Jurkat, Clone E6-1 (cell line): Measurements from ENCODE around the gene NLK.
A peak's percentile ranks its signal among the peaks of the same experiment; 100 is the strongest.
"Not testable (repeated sequence)": the region's sequence is repeated elsewhere in the genome, so short reads cannot be mapped to it uniquely, and the experiment has no call there.

Experiments
- DNase-seq: peaks from one replicate; pipeline ENCODE4 v3.0.0-alpha.2; 2011; ENCODE audit warnings: low read depth, low spot score
- H3K4me3 ChIP-seq: 2 replicates; pipeline ENCODE4 v1.5.1; 2011; ENCODE audit warnings: mild to moderate bottlenecking, low read length, control low read depth, moderate library complexity

Gene NLK

GRCh38 chr17:28133562-28133970 is 91.1 kb downstream of the NLK start:
- no peak for DNase-seq
- no peak overlapping the region for H3K4me3 ChIP-seq

GRCh38 chr17:28136923-28137322 is 94.4 kb downstream of the NLK start:
- no peak for DNase-seq
- no peak overlapping the region for H3K4me3 ChIP-seq

GRCh38 chr17:28139822-28140221 is 97.3 kb downstream of the NLK start:
- no peak for DNase-seq
- no peak overlapping the region for H3K4me3 ChIP-seq

- no peak for DNase-seq
These were observed 98.8 kb downstream of the NLK start for GRCh38 chr17:28141313-28141712.

GRCh38 chr17:28141773-28142172 is 99.3 kb downstream of the NLK start:
- no peak for DNase-seq
- H3K4me3 ChIP-seq, result no peak overlapping the region

More at GRCh38 chr17:28141313-28141712, 98.8 kb downstream of the NLK start:
- H3K4me3 ChIP-seq, result no peak overlapping the region

- no peak overlapping the region for H3K4me3 ChIP-seq
- DNase-seq, result no peak
These were observed 99.8 kb downstream of the NLK start for GRCh38 chr17:28142305-28142704.

GRCh38 chr17:28144019-28144418 is 101.5 kb downstream of the NLK start:
- no peak overlapping the region for H3K4me3 ChIP-seq
- DNase-seq, result no peak

- no peak for DNase-seq
- no peak overlapping the region for H3K4me3 ChIP-seq
These were observed 102.9 kb downstream of the NLK start for GRCh38 chr17:28145348-28145747.

- DNase-seq, result no peak
- H3K4me3 ChIP-seq, result no peak overlapping the region
These were observed 104.5 kb downstream of the NLK start for GRCh38 chr17:28147017-28147416.

GRCh38 chr17:28151001-28151400 is 108.5 kb downstream of the NLK start:
- DNase-seq, result no peak
- H3K4me3 ChIP-seq, result no peak overlapping the region

- no peak overlapping the region for H3K4me3 ChIP-seq
- no peak for DNase-seq
These were observed 111.7 kb downstream of the NLK start for GRCh38 chr17:28154214-28154613.

- not testable (repeated sequence) for H3K4me3 ChIP-seq, DNase-seq
These were observed 112.9 kb downstream of the NLK start for GRCh38 chr17:28155405-28155804.

- no peak for DNase-seq
- no peak overlapping the region for H3K4me3 ChIP-seq
These were observed 116.5 kb downstream of the NLK start for GRCh38 chr17:28159004-28159403.

- no peak overlapping the region for H3K4me3 ChIP-seq
- DNase-seq, result no peak
These were observed 117.4 kb downstream of the NLK start for GRCh38 chr17:28159924-28160323.

- no peak for DNase-seq
- H3K4me3 ChIP-seq, result no peak overlapping the region
These were observed 118.1 kb downstream of the NLK start for GRCh38 chr17:28160610-28161009.

- DNase-seq, result no peak
- H3K4me3 ChIP-seq, result no peak overlapping the region
These were observed 118.8 kb downstream of the NLK start for GRCh38 chr17:28161311-28161710.

- no peak for DNase-seq
- no peak overlapping the region for H3K4me3 ChIP-seq
These were observed 124.0 kb downstream of the NLK start for GRCh38 chr17:28166478-28166877.

- DNase-seq, result no peak
- H3K4me3 ChIP-seq, result no peak overlapping the region
These were observed 127.3 kb downstream of the NLK start for GRCh38 chr17:28169621-28170349.

- DNase-seq, result no peak
- no peak overlapping the region for H3K4me3 ChIP-seq
These were observed 128.3 kb downstream of the NLK start for GRCh38 chr17:28170771-28171170.

GRCh38 chr17:28173031-28173561 is 130.6 kb downstream of the NLK start:
- DNase-seq, result peak; percentile 73
- H3K4me3 ChIP-seq, result no peak overlapping the region

GRCh38 chr17:28173801-28174200 is 131.3 kb downstream of the NLK start:
- no peak overlapping the region for H3K4me3 ChIP-seq
- no peak for DNase-seq
